ENCODE results near the gene CRACR2B. TPM values are rescaled to one million over a fixed set of nuclear protein-coding genes. Genes with fewer than 3 reads are reported as not detected.
A peak's percentile ranks its signal among the peaks of the same experiment; 100 is the strongest.

CRACR2B gene
- polyA plus RNA-seq, 3 donors, result 1.0 to 11.0 (median 1.4) TPM

GRCh38 chr11:833114-833791 is 5.5 kb downstream of the CRACR2B start:
- H3K27me3 Mint-ChIP-seq (ENCODE audit: low read depth in 3 of 3), result peaks cover 32 to 67% (median 39%) of the 10 kb centered on the region in 3 donors
- Histone ChIP-seq H3K9ac (ENCODE audit: insufficient read depth, low read length, poor library complexity, severe bottlenecking) (peak overlapping the region; percentile 66), H3K4me3 (replicated peaks in 1 of 3; ENCODE audit: low read depth in 2 of 3, low read length in 3 of 3) (peak overlapping the region; percentile 47 to 85 (median 56)), H4K20me1 (ENCODE audit: insufficient read depth, low read length) (peaks cover 72% of the 10 kb centered on the region), H2AFZ (ENCODE audit: insufficient read depth, low read depth, low read length, poor library complexity, severe bottlenecking) (no peak overlapping the region), H3K27ac (ENCODE audit: low read depth in 1 of 2, low read length in 2 of 2) (peak overlapping the region in 1 of 2 donors; percentile 71), H3K27me3 (ENCODE audit: control insufficient read depth in 2 of 2, insufficient read depth in 2 of 2, low read length in 2 of 2) (peaks cover 10 to 52% of the 10 kb centered on the region in 2 donors), H3K9me3 (replicated peaks in 1 of 2; ENCODE audit: control insufficient read depth in 1 of 2, insufficient read depth in 1 of 2, low read length in 2 of 2) (no peaks in the 10 kb centered on the region), H3K79me2 (ENCODE audit: insufficient read depth, low read length) (peaks cover 21% of the 10 kb centered on the region), H3K4me2 (replicated peaks; ENCODE audit: extremely low read depth, low read length, poor library complexity, severe bottlenecking) (peak overlapping the region; percentile 91), H3K36me3 (replicated peaks in 1 of 2; ENCODE audit: control insufficient read depth in 1 of 2, insufficient read depth in 2 of 2, low read length in 2 of 2) (peaks cover 19 to 22% of the 10 kb centered on the region in 2 donors), H3K4me1 (ENCODE audit: control insufficient read depth in 1 of 2, insufficient read depth in 2 of 2, low read length in 2 of 2) (peaks cover 63 to 67% of the 10 kb centered on the region in 2 donors)
- WGBS (ENCODE audit: insufficient coverage), result under 1% methylated on average over 50 of the region's 55 CpGs
- peak overlapping the region; percentile 84 to 87 for H3K4me3 Mint-ChIP-seq
- DNase-seq, result peak; percentile 34 to 48 (median 46)
- no peak for TF ChIP-seq CTCF (IDR thresholded peaks at IDR 0.05)
- H3K4me1 Mint-ChIP-seq, result peaks cover 58% of the 10 kb centered on the region
- H3K36me3 Mint-ChIP-seq, result peaks cover 21 to 22% of the 10 kb centered on the region in 2 donors
- peaks cover 0 to 17% (median 1%) of the 10 kb centered on the region in 7 donors for H3K9me3 Mint-ChIP-seq
- peak overlapping the region in 4 of 7 donors; percentile 76 to 95 (median 90) for H3K27ac Mint-ChIP-seq
- intact Hi-C loops (cut with micrococcal nuclease), result no loop called here

- Histone ChIP-seq H3K27me3 (ENCODE audit: control insufficient read depth in 2 of 2, insufficient read depth in 2 of 2, low read length in 2 of 2) (peaks cover 10 to 46% of the 10 kb centered on the region in 2 donors), H2AFZ (ENCODE audit: insufficient read depth, low read depth, low read length, poor library complexity, severe bottlenecking) (no peak overlapping the region), H3K4me3 (replicated peaks in 1 of 3; ENCODE audit: low read depth in 2 of 3, low read length in 3 of 3) (peak overlapping the region; percentile 47 to 85 (median 56)), H3K36me3 (replicated peaks in 1 of 2; ENCODE audit: control insufficient read depth in 1 of 2, insufficient read depth in 2 of 2, low read length in 2 of 2) (peaks cover 26 to 29% of the 10 kb centered on the region in 2 donors), H3K4me1 (ENCODE audit: control insufficient read depth in 1 of 2, insufficient read depth in 2 of 2, low read length in 2 of 2) (peaks cover 57 to 61% of the 10 kb centered on the region in 2 donors), H3K79me2 (ENCODE audit: insufficient read depth, low read length) (peaks cover 21% of the 10 kb centered on the region), H3K9me3 (replicated peaks in 1 of 2; ENCODE audit: control insufficient read depth in 1 of 2, insufficient read depth in 1 of 2, low read length in 2 of 2) (no peaks in the 10 kb centered on the region), H3K4me2 (replicated peaks; ENCODE audit: extremely low read depth, low read length, poor library complexity, severe bottlenecking) (peak overlapping the region; percentile 91), H3K27ac (ENCODE audit: low read depth in 1 of 2, low read length in 2 of 2) (peak overlapping the region in 1 of 2 donors; percentile 71), H4K20me1 (ENCODE audit: insufficient read depth, low read length) (peaks cover 78% of the 10 kb centered on the region), H3K9ac (ENCODE audit: insufficient read depth, low read length, poor library complexity, severe bottlenecking) (peak overlapping the region; percentile 66)
- peaks cover 27 to 61% (median 33%) of the 10 kb centered on the region in 3 donors for H3K27me3 Mint-ChIP-seq (ENCODE audit: low read depth in 3 of 3)
- peaks cover 26 to 27% of the 10 kb centered on the region in 2 donors for H3K36me3 Mint-ChIP-seq
- H3K4me1 Mint-ChIP-seq, result peaks cover 52% of the 10 kb centered on the region
- 60% methylated on average over 2 of the region's 9 CpGs for WGBS (ENCODE audit: insufficient coverage)
- intact Hi-C loops (cut with micrococcal nuclease), result loop anchor here in 1 of 2 donors (2.0 kb wide), 1 partner anchor 13 kb away; no protein-coding TSS in a partner anchor
- DNase-seq, result no peak
- peaks cover 0 to 17% (median 1%) of the 10 kb centered on the region in 7 donors for H3K9me3 Mint-ChIP-seq
- H3K4me3 Mint-ChIP-seq, result peak overlapping the region; percentile 84 to 87
- peak overlapping the region; percentile 63 to 95 (median 86) for H3K27ac Mint-ChIP-seq
- no peak for TF ChIP-seq CTCF (IDR thresholded peaks at IDR 0.05)
Observed at GRCh38 chr11:833849-834311, 6.2 kb downstream of the CRACR2B start.
